HepG2 (cell line): ENCODE results near the gene DNAAF8. TPM values are rescaled to one million over a fixed set of nuclear protein-coding genes. Genes with fewer than 3 reads are reported as not detected.

ENCODE experiments used
- AGO2 ChIP-seq: fragments of 200-400 bp; formaldehyde crosslinking; optimal IDR thresholded peaks from 2 replicates; pipeline ENCODE3; 2017; ENCODE audit warnings: mild to moderate bottlenecking, low read depth, low read length, moderate library complexity
- ARID4A ChIP-seq: sonication (generic); formaldehyde crosslinking; IDR thresholded peaks from 2 replicates; pipeline ENCODE4 v1.5.0; 2020; ENCODE audit warnings: mild to moderate bottlenecking, missing genetic modification reagents, borderline replicate concordance
- CCAR2 ChIP-seq: fragments of 200-400 bp; formaldehyde crosslinking; optimal IDR thresholded peaks from 2 replicates; pipeline ENCODE3; 2018; ENCODE audit warnings: low read depth, mild to moderate bottlenecking, low read length, moderate library complexity
- CENPX ChIP-seq: sonication (generic); formaldehyde crosslinking; IDR thresholded peaks from 2 replicates; pipeline ENCODE4 v1.9.0; 2021; ENCODE audit warnings: mild to moderate bottlenecking, missing genetic modification reagents, moderate library complexity
- FOXP4 ChIP-seq: sonication (generic); formaldehyde crosslinking; IDR thresholded peaks from 2 replicates; pipeline ENCODE4 v1.4.0; 2020; ENCODE audit warnings: missing genetic modification reagents
- GATA4 ChIP-seq: sonication (generic); IDR thresholded peaks from 2 replicates; pipeline ENCODE4 v1.6.1; 2016; ENCODE audit warnings: antibody characterized with exemption, low read depth, borderline replicate concordance
- GATAD1 ChIP-seq: IDR thresholded peaks from 2 replicates; pipeline ENCODE4 v1.6.1; 2016; ENCODE audit warnings: missing genetic modification reagents, missing compliant biosample characterization
- GMEB2 ChIP-seq: IDR thresholded peaks from 2 replicates; pipeline ENCODE4 v1.6.1; 2016; ENCODE audit warnings: missing biosample characterization, missing genetic modification reagents, low read depth
- IRF2 ChIP-seq: IDR thresholded peaks from 2 replicates; pipeline ENCODE4 v1.6.1; 2018; ENCODE audit warnings: missing genetic modification reagents, missing compliant biosample characterization
- JUNB ChIP-seq: sonication (generic); formaldehyde crosslinking; IDR thresholded peaks from 2 replicates; pipeline ENCODE4 v1.8.0; 2022; ENCODE audit warnings: missing genetic modification reagents, mild to moderate bottlenecking, borderline replicate concordance
- KLF11 ChIP-seq: IDR thresholded peaks from 2 replicates; pipeline ENCODE4 v1.6.1; 2016; ENCODE audit warnings: missing compliant biosample characterization
- KLF6 ChIP-seq: IDR thresholded peaks from 2 replicates; pipeline ENCODE4 v1.8.0; 2016; ENCODE audit warnings: missing biosample characterization, missing genetic modification reagents
- MTA3 ChIP-seq: sonication (generic); formaldehyde crosslinking; IDR thresholded peaks from 2 replicates; pipeline ENCODE4 v1.4.0; 2020; ENCODE audit warnings: missing genetic modification reagents
- NFE2L2 ChIP-seq: fragments of 150-350 bp; IDR thresholded peaks from 2 replicates; pipeline ENCODE4 v1.6.1; 2014; ENCODE audit warnings: low read length
- PHF5A ChIP-seq: IDR thresholded peaks from one replicate; pipeline ENCODE4 v1.6.1; 2018; ENCODE audit warnings: low read depth, missing genetic modification reagents; ENCODE audit not compliant: unreplicated experiment
- RAD51 ChIP-seq: fragments of 450-650 bp; IDR thresholded peaks from 2 replicates; pipeline ENCODE4 v1.6.1; 2016; ENCODE audit warnings: borderline replicate concordance
- RNF2 ChIP-seq: fragments of 450-650 bp; conservative IDR thresholded peaks from 2 replicates; pipeline ENCODE4 v1.6.1; 2016; ENCODE audit warnings: low read depth
- SMARCC2 ChIP-seq: fragments of 450-650 bp; IDR thresholded peaks from 2 replicates; pipeline ENCODE4 v1.6.1; 2017; ENCODE audit warnings: antibody characterized with exemption, mild to moderate bottlenecking
- STAG1 ChIP-seq: sonication (generic); formaldehyde crosslinking; IDR thresholded peaks from 2 replicates; pipeline ENCODE4 v1.4.0; 2020; ENCODE audit warnings: missing genetic modification reagents
- ZFP90 ChIP-seq: sonication (generic); formaldehyde crosslinking; IDR thresholded peaks from 2 replicates; pipeline ENCODE4 v1.8.0; 2022; ENCODE audit warnings: missing genetic modification reagents, mild to moderate bottlenecking, inconsistent platforms, borderline replicate concordance
- ZMAT3 ChIP-seq: sonication (generic); formaldehyde crosslinking; conservative IDR thresholded peaks from 2 replicates; pipeline ENCODE4 v1.7.0; 2021; ENCODE audit warnings: missing genetic modification reagents
- ZMYM3 ChIP-seq: sonication (generic); formaldehyde crosslinking; IDR thresholded peaks from 2 replicates; pipeline ENCODE4 v1.5.1; 2020; ENCODE audit warnings: mild to moderate bottlenecking, missing genetic modification reagents
- ZNF616 ChIP-seq: sonication (generic); formaldehyde crosslinking; IDR thresholded peaks from 2 replicates; pipeline ENCODE4 v1.5.0; 2020; ENCODE audit warnings: low read depth, mild to moderate bottlenecking, missing genetic modification reagents
- ZNF674 ChIP-seq: sonication (generic); formaldehyde crosslinking; IDR thresholded peaks from 2 replicates; pipeline ENCODE4 v1.5.0; 2020; ENCODE audit warnings: low read depth, mild to moderate bottlenecking, missing genetic modification reagents
- polyA plus RNA-seq, 8 experiments: library from polyadenylated mRNA; depleted of rRNA in 3 of 8; stranded (reverse) in 7 of 8; unstranded in 1 of 8; fragments of >200 nt; fragmentation: Illumina TruSeq in 4 of 8; extraction: Trizol in 4 of 8; gene quantifications; 2 replicates each; pipeline versions ENCODE4 v1.2.1 to v1.2.3, GENCODE V29; 2011 to 2016; ENCODE audit warnings: low read depth in 4 of 8, missing spikeins in 1 of 8, mixed read lengths in 1 of 8; ENCODE audit not compliant: insufficient read depth in 1 of 8
- total RNA-seq, 5 experiments: library from RNA; depleted of rRNA; stranded (reverse); fragments of >200 nt; fragmentation: Illumina TruSeq; extraction: Trizol; gene quantifications; 2 replicates each; pipeline ENCODE4 v1.2.3, GENCODE V29; 2016; ENCODE audit warnings: low read depth in 1 of 5

Gene DNAAF8
- total and polyA plus RNA-seq, 2 of the 13 experiments (the other 11 are each of a cell fraction or from before 2014, with no cell fraction given) = 0.44 TPM; not detected in 1

GRCh38 chr16:4766875-4767628 is 32.7 kb downstream of the DNAAF8 start, which contains the start of gene ZNF500 (continued):
- TF ChIP-seq GATA4 = peak; percentile 27; the same call in 1 of the 2 replicates
- peak; percentile 95; the same call in 1 of the 2 replicates for TF ChIP-seq ZMYM3 (CRISPR knock-in tag)
- TF ChIP-seq CCAR2 = no peak
- no peak for TF ChIP-seq RNF2
- no peak for TF ChIP-seq NFE2L2
- peak; percentile 95 for TF ChIP-seq IRF2 (CRISPR knock-in tag)
- no peak for TF ChIP-seq JUNB (CRISPR knock-in tag)
- TF ChIP-seq CENPX (CRISPR knock-in tag) = no peak
- TF ChIP-seq STAG1 (CRISPR knock-in tag) = no peak
- peak; percentile 60; the same call in 1 of the 2 replicates for TF ChIP-seq GMEB2
- no peak for TF ChIP-seq FOXP4 (CRISPR knock-in tag)
- no peak for TF ChIP-seq ZNF674 (CRISPR knock-in tag)
- TF ChIP-seq AGO2 = peak; percentile 88
- peak; percentile 70; the same call in 1 of the 2 replicates for TF ChIP-seq ZMAT3 (CRISPR knock-in tag)
- TF ChIP-seq ARID4A (CRISPR knock-in tag) = peak; percentile 92
- no peak for TF ChIP-seq ZNF616 (CRISPR knock-in tag)
- peak; percentile 14; the same call in 1 of the 2 replicates for TF ChIP-seq KLF6
- peak; percentile 43; the same call in 1 of the 2 replicates for TF ChIP-seq ZFP90 (CRISPR knock-in tag)
- TF ChIP-seq PHF5A (CRISPR knock-in tag) = peak; percentile 52
- TF ChIP-seq KLF11 (CRISPR knock-in tag) = 0 out of 2 replicates have a peak, but pooled peaks have one; percentile 68
- TF ChIP-seq RAD51 = no peak
- peak; percentile 92 for TF ChIP-seq GATAD1
- no peak for TF ChIP-seq SMARCC2
- TF ChIP-seq MTA3 (CRISPR knock-in tag) = no peak
